Epithelial cell of prostate (primary cell): ENCODE data around the gene BUB1B.
"Not testable (repeated sequence)": the region's sequence is repeated elsewhere in the genome, so short reads cannot be mapped to it uniquely, and the experiment has no call there.

ENCODE experiments used
- DNase-seq: peaks from one replicate; pipeline ENCODE4 v3.0.0-alpha.2; 2011; ENCODE audit warnings: low read depth, low spot score
- H3K27ac ChIP-seq: fragments of 450-650 bp; 2 replicates; pipeline ENCODE4 v1.5.1; 2017; ENCODE audit warnings: mild to moderate bottlenecking

BUB1B gene

DNA sequence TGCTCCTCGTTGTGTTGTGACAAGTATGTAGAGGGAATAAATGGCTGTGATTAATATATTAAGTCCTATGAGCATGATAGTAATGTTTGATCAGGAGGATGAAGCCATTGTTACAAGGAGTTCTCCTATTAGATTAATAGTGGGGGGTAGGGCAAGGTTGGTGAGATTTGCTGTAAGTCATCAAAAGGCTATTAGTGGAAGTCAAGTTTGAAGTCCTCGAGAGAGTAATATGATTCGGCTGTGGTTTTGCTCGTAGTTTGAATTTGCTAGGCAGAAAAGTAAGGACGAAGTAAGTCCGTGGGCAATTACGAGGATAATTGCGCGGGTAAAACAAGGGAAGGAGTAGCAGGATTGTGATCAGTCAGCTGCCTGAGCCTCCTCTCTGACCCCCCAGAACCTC lies 26.0 kb upstream of the BUB1B start:
- H3K27ac ChIP-seq, result no peak overlapping the region
- DNase-seq, result no peak

- DNase-seq, H3K27ac ChIP-seq: not testable (repeated sequence)
These were observed 24.9 kb upstream of the BUB1B start for GRCh38 chr15:40135846-40136450.

DNA sequence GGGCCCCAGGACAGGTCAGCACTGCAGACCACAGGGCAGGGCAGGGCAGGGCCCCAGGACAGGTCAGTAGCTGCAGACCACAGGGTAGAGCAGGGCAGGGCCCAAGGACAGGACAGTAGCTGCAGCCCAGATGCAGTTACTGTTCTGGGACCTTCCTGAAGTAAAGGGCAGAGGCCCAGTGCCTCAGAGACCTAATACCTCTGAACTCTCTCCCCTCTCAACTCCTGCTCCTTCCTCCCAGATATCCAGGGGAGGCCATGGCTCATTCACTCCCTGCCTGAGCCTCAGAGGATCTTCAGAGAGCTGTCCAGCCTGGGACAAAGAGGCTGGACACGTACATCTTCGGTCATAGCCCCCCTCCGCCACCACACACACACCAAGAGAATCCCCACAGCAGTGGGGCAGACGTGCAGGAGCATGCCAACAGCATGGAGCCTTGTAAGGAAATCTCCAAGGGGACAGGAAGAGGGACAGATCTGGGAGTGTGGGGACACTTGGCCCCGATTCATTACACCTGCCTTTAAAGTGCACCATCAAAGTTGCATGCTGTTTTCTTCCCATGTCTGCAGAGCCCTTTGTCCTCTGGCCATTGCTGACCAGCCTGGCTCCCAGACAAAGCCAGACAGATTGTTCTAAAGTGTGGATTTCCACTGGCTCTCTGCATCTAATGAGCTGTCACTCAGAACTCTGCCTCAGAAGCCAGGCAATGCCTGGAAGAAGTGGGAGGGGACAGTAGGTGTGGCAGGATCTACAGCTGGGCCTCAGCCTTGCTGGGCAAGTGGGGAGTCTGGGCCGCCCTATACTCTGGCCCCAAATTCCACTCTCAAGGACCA lies 24.2 kb upstream of the BUB1B start:
- no peak for DNase-seq
- H3K27ac ChIP-seq, result no peak overlapping the region

- DNase-seq, result no peak
- H3K27ac ChIP-seq, result no peak overlapping the region
These were observed 23.3 kb upstream of the BUB1B start for GRCh38 chr15:40137303-40138200.

- not testable (repeated sequence) for DNase-seq, H3K27ac ChIP-seq
These were observed 22.7 kb upstream of the BUB1B start for GRCh38 chr15:40138201-40138570.

- no peak for DNase-seq
- H3K27ac ChIP-seq, result no peak overlapping the region
These were observed 18.4 kb upstream of the BUB1B start for GRCh38 chr15:40142428-40142827.

DNA sequence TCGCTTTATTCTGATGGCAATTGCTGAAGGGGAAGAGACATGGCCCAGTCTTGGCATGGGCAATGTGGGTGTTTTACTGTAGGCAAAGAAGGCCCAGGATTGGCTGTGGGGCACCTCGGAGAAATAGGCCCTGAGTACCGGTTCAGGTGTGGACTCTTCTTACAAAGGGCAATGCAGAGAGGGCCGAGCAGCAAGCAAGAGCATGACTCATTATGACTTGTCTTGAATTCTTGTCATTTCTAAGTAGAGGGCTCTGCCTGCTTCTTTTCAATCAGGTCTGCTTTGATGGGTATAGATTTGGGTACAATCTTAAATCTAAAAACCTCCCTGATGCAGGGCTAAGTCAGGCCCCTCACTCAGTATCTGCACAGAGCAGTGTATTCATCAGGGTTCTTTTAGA lies 14.8 kb upstream of the BUB1B start:
- DNase-seq, result peak; percentile 44
- no peak overlapping the region for H3K27ac ChIP-seq

DNA sequence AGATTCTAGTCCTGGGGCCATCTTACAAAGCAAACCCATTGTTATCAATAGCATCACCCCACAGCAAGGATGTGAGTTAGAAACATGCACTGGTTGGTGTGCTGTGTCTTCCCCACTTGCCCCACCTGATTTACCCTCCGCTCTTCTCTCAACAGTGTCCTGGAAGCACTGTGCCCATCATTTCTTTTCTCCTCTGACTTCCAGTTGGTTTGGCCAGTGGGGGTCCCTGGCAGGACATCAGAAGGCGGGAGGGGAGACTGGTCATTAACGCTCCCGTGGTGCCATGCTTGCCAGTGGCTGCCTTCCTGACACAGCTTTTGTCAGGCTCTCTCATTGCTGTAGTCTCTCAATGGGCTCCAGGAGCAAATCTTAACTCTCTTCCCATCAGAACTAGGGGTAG lies 11.5 kb upstream of the BUB1B start:
- H3K27ac ChIP-seq, result no peak overlapping the region
- no peak for DNase-seq

GRCh38 chr15:40150163-40150925 lies 10.5 kb upstream of the BUB1B start:
- peak overlapping the region; percentile 43 for H3K27ac ChIP-seq
- peak; percentile 75 for DNase-seq

DNA sequence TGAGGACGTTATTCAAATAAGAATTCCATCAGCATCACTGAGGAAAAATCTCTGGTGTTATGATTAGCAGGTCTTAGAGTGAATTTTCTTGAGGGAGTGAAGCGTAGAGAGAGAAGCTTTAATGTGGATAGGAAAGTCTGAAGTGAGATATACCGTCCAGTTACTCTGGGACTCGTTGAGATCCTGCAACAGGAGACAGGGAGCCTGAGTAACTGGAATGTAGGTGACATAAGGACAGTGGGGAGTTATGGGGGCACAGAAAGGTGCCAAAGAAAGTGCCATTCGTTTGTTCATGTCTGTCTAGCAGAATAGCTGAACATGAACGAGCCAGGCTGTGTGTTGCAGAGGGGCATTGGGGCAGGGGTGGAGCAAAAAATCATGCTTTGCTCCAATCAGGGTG lies 9.4 kb upstream of the BUB1B start:
- no peak for DNase-seq
- H3K27ac ChIP-seq, result no peak overlapping the region

GRCh38 chr15:40151991-40152390 lies 8.9 kb upstream of the BUB1B start:
- DNase-seq, result peak; percentile 12

DNA sequence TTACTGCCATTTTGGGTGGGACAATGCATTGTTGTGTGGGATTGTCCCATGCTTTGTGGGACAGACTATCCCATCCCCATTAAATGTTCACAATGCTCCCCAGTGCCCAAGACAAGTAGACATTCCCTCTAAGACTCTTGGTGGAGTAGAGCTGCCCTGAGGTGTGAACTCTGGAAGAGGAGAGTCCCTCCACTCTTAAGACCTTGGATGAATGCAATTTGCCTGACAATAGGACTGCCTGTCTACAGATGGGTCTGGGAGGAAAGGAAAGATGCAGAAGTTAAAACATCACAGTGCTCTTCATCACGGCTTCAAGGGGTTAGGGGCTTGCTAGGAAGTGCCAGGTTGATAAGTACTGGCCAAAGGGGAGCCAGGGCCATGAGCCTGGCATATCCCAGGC lies 6.0 kb upstream of the BUB1B start:
- not testable (repeated sequence) for H3K27ac ChIP-seq, DNase-seq

More at GRCh38 chr15:40151991-40152390, 8.9 kb upstream of the BUB1B start:
- H3K27ac ChIP-seq, result no peak overlapping the region

DNA sequence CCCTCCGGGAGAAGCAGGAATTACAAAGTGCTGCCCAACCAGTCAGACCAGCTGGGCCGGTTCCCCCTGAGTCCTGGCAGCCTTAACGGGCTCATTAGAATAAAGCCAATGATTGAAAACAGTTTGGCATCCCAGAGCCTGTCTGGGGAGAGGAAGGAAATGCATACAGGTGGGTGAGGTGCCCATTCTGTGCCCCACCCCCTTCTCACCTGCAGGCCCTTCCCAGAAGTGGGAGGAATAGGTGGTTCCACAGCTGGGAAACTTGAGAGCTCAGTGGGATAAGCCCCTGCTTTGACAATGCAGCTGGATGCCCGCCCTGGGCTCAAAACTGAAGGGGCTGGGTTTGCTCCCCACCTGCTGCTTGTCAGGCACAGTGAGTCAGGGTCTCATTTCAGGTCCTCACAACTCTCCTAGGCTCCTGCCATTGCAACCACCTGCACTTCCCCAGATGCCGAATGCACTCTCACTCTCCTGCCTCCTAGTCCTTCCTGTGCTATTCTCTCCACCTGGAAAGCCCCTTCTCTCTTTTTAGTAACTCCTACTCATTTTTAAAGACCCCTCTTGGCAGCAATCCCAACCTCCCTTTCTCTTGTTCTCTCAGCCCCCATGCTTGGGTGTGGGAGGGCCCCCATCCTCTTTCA lies 5.5 kb upstream of the BUB1B start:
- H3K27ac ChIP-seq, result no peak overlapping the region
- no peak for DNase-seq

- no peak overlapping the region for H3K27ac ChIP-seq
- DNase-seq, result no peak
These were observed 3.0 kb upstream of the BUB1B start for GRCh38 chr15:40157778-40158447.

GRCh38 chr15:40160021-40160420 lies 848 bp upstream of the BUB1B start:
- no peak for DNase-seq
- no peak overlapping the region for H3K27ac ChIP-seq

GRCh38 chr15:40161693-40162391 lies 973 bp downstream of the BUB1B start:
- no peak overlapping the region for H3K27ac ChIP-seq
- no peak for DNase-seq

- H3K27ac ChIP-seq, result no peak overlapping the region
- DNase-seq, result no peak
These were observed 1.7 kb downstream of the BUB1B start for GRCh38 chr15:40162552-40162951.

GRCh38 chr15:40163657-40164416 lies 3.0 kb downstream of the BUB1B start:
- DNase-seq, result no peak
- H3K27ac ChIP-seq, result no peak overlapping the region
